GM21737 (cell line): Measurements from ENCODE around the gene NUDT3.
"Not testable (repeated sequence)": the region's sequence is repeated elsewhere in the genome, so short reads cannot be mapped to it uniquely, and the experiment has no call there.

Experiments
- ATAC-seq: cut with Tn5 transposase; IDR thresholded peaks from one replicate; pipeline ENCODE4 v1.9.1; 2021; ENCODE audit warnings: mild to moderate bottlenecking, moderate library complexity; ENCODE audit not compliant: unreplicated experiment

Gene NUDT3

DNA sequence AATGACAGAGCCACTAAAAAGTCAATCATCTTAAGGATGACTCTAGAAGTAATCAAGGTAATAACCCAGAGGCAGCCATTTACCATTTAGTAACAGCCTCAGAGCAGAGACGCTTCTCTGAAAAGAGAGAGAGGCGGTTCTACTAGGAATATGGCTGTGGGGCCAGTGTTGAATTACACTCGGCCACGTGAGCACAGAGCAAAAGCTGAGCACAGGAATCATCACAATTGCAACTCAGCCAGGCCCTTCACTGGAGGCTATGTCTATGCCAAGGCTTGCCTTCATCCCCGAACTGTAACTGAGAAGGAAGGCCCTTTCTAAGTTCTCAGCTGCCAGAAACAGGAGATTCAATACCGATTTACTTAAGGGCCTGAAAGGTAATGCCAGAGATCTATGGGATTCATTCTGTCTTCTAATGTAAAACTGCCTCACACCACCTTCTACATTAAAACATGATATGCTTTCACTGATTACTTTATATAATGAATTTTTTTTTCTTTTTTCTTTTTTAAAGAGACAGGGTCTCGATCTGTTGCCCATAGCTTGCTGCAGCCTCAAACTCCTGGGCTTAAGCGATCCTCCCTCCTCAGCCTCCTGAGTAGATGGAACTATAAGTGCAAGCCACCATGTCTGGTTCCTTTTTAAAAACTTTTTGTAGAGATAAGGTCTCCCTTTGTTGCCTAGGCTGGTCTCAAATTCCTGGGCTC lies 67.6 kb downstream of the NUDT3 start:
- no peak for ATAC-seq

DNA sequence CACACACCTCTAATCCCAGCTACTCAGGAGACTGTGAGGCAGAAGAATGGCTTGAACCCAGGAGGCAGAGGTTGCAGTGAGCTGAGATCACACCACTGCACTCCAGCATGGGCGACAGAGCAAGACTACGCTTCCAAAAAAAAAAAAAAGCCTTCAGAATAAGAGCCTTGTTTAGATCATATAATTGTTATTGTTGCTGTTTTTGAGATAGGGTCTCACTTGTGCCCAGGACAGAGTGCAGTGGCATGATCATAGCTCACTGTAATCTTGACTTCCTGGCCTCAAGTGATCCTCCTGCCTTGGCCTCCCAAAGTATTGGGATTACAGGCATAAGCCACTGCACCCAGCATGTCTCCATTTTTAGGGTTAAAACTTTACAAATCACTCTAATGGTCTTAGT lies 68.2 kb downstream of the NUDT3 start:
- ATAC-seq, result not testable (repeated sequence)

DNA sequence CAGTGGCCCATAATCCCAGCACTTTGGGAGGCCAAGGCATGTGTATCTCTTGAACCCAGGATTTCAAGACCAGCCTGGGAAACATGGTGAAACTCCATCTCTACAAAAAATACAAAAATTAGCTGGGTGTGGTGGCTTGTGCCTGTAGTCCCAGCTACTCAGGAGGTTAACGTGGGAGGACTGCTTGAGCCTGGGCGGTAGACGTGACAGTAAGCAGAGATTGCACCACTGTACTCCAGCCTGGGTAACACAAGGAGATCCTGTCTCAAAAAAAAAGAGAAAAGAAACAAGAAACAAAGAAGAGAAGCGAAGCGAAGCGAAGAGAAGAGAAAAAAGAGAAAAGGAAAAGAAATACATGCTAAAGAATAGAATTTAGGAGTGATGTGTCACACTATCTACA lies 69.2 kb downstream of the NUDT3 start:
- no peak for ATAC-seq

DNA sequence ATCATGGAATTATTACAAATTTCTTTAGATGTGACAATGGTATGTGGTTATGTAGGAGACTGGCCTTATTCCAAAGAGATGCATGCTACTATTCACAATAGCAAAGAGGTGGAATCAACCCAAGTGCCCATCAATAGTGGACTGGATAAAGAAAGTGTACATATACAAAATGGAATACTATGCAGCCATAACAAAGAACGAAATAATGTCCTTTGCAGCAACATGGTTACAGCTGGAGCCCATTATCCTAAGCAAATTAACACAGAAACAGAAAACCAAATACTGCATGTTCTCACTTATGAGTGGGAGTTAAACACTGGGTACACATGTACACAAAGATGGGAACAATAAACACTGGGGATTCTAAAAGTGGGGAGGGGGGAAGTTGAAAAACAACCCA lies 69.7 kb downstream of the NUDT3 start:
- ATAC-seq, result no peak

DNA sequence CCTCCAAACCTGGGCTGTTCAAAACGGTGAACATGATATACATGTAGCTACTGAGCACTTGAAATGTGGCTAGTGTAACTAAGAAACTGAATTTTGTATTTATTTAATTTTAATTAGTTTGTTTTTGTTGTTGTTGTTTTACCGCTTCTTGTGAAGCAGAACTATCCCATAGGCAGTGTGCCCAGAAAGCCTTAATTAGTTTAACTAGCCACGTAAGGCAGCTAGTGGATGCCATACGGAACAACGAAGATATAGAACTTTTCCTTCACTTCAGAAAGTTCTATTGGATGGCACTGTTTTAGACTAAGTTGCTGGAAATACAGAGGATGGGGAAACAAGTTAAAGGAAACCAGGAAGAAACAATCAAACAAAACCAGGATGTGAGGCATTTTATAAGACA lies 70.6 kb downstream of the NUDT3 start:
- no peak for ATAC-seq

DNA sequence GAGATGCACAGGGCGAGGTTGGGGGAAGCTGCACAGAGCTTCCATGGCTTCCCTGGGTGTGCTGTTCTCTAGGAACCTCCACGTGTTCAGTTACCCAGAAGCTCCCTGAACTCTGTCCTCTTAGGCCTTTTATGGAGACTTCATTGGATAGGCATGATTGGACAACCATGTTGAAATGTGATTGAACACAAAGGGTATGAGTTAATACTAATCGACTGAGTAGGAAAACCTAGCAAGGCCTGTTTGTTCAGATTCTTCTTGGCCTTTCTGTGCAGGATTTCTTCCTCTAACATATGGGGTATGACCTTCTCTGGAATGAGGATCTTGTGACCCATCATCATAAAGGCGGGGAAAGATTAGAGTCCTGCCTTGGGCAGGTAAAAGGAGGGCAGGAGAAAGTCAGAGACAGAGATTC lies 73.0 kb downstream of the NUDT3 start:
- no peak for ATAC-seq

DNA sequence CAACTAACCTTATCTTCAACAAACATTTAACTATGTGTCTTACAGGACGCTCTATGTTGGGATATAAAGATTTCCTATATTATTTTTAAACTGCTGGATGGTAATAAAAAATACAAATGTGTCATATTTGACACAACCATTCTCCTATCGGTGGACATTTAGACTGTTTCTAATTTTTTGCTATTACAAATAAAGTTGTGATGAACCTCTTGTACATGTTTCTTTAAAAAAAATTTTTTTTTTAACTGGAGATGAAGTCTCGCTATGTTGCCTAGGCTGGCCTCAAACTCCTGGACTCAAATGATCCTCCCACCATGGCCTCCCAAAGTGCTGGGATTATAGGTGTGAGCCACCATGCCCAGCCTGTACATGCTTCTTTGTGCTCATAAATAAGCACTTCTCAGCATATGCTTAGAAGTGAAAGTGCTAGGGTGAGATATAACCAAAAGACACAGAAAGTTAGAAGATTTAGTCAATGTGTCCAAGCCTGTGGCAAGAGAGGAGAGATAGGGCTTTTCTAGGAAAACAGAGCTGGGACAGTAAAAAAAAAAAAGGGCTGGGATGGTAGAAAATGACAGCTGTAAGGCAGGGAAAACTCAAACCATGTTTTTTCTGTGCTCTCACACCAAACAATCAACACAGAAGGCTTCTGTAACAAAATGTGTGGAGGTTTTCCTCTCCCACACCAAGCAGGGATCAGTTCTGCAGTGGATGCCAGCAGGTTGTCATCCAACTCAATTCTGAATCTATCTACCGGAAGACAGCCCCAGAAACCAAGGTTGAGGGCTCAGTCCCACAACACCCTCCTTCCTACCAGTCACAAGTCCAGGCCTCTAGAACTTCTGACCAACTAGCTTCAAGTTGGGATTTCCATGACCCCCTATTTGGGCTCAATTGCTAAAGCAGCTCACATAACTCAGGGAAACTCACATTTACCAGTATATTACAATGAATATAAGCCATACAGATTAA lies 73.7 kb downstream of the NUDT3 start:
- ATAC-seq, result no peak

DNA sequence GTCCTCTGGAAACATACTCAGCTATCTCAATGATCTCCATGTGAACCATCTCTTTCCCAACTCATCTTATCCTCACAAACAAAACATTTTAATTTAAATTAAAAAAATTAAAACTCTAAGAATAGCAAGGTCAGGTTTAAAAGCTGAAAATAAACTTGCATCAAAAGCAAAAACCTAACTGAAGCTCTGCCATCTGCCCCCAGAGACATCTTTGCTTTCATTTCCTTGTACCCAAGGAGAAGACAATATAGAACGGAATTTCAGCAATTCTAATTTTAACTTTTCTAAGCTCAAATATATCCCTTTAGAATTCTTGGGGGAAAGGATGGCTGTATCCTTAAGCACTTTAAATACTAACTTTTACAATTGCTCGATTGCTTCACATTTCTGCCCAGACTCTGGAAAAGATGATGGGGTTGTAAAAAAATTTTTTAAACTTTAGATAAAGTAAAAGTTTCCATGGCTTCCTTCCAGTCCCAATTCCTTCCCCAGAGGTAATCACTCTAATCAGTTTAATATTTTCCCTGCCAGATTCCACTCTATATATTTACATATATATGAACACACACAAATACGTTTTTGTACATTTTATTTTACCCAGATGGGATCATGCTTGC lies 74.5 kb downstream of the NUDT3 start:
- no peak for ATAC-seq

DNA sequence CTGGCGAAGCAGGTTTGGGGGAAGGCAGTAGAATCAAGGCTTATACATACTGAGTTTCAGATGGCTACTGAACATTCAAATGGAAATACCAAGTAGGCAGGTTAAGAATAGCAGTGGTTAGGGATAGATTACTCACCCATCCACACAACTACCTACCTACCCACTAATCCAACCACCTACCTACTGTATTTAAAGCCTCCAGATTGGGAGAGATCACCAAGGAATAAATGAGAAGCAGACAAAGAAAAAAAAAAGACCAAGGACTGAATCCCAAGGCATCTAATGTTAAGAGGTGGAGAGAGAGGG lies 75.3 kb downstream of the NUDT3 start:
- no peak for ATAC-seq

DNA sequence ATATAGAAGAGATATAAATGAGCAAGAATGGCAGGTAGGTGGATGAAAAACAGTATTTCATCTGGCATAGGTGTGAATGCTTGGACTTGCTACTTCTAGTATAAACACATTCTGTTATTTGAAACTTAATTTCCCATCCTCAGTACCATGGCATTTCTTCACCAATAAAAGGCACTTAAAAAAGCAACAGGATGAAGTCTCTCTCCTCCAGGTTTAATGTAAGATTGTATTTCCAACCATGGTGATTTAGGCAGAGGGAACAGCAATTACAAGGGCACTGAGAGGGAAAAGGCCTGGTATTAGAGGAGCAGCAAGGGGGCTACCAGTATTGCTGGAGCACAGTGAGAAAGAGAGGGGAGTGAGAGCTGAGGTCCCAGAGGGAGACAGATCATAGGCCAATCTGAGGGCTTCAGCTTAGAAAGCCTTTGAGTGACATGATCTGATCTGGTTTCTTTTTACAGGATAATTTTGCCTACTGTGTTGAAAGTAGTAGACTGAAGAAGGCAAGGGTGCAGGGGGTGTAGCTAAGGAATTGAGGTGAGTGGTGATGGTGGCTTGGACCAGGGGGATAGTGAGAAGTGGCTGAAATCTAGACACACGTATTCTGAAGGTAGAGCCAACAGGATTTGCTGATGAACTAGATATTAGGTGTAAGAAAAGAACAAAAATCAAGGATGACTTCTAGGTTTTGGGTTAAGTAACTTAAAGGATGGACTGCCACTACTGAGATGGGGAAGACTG lies 75.9 kb downstream of the NUDT3 start:
- ATAC-seq, result no peak

DNA sequence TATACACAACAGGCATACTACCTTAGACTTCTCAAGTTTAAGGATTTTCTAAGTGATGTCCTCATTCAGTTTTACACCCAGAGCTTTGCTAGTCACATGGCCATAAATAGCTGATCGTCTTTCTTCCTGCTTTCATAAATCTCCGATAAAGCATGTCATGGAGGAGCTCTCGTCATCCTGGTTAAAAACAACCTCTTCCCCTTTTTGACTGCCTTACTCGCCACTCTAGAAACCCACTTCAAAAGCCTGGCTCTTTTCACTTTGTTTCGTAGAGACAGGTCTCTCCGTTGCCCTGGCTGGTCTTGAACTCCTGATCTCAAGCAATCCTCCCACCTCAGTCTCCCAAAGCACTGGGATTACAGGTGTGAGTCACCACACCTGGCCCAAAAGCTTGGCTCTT lies 76.7 kb downstream of the NUDT3 start:
- ATAC-seq, result no peak

DNA sequence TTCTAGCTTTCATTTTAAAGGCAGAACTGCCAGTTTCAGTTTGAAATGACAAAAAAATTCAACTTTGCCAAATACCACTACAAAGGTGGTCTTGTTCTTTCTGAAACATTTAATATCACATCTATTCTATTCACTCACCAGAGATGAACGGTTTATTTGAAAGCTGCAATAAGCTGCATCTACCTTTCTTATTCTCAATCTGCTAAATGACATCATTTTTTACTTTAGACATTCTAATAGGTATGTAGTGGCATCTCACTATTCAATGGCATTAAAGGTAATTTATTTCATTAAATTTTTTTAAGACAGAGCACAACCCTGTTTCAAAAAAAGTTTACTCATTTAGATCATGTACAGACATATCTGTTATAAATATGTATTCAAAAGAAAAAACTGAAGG lies 77.2 kb downstream of the NUDT3 start:
- ATAC-seq, result no peak

DNA sequence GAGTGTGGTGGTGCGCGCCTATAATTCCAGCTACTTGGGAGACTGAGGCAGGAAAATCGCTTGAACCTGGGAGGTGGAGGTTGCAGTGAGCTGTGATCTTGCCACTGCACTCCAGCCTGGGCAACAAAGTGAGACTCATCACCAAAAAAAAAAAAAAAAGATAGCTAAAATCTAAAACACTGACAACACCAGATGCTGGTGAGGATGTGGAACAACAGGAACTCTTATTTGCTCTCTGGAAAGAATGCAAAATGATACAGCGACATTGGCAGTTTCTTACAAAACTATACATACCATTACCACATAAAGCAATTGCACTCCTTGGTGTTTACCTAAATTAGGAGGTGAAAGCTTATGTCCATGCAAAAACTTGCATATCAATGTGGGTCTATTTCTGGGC lies 80.2 kb downstream of the NUDT3 start:
- ATAC-seq, result no peak

DNA sequence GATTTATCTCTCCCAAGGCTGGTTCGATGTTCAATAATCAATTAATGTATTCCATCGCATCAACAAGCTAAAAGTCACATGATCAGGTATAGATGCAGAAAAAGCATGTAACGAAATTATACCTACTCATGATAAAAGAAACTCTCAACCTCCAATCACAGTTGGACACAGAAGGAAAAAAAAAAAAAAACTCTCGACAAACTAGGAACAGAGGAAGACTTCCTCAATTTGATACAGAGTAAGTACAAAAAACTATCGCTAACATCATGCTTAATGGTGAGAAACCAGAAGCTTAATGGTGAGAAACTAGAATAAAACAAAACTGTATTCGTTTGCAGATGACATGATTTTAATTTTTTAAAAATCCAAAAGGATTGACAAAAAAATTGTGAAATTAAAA lies 81.7 kb downstream of the NUDT3 start:
- no peak for ATAC-seq

DNA sequence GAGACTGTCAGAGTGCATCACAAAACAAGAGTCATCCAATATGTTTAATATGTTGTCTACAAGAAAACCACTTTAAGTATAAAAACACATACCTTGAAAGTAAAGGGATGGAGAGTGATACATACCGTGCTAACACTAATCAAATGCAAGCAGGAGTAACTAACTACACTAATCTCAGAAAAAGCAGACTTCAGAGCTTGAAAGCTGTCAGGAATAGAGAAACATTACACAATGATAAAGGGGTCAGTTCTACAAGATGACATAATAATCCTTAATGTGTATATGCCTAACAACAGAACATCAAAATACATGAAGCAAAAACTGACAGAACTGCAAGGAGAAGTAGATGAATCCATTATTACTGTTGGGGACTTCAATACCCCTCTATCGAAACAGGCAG lies 84.0 kb downstream of the NUDT3 start:
- ATAC-seq, result no peak

DNA sequence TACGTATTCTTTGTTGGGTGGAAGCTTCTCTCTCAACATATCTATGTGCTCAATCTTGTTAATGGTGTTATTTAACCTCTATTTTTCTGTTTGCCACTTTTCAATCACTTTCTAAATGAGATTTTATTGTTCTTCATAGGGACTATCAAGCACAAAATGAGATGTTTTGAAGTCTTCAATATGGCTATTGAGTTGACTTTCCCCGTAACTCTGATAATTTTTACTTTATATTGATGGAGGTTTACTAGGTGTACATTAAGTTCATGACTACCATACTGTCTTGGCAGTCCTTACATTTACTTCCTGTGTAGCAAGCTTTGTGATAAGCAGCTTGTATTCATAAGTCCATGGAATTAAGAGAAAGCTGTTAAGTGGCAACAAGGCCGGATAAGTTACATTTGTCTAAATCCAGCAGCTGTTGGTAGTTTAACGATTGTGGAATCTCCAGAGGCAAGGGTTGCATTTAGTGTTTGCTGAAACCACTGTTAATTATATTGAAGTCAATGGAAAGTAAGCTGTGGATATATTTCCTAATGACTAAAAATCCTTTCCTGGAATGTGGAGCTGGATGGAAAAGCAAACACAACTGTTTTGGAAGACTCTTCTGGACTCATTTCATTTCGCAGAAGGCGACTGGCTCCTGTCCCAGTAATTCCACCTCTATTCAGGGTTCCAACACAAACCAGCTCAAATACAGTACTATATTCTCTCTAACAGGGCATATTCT lies 86.3 kb downstream of the NUDT3 start:
- no peak for ATAC-seq

DNA sequence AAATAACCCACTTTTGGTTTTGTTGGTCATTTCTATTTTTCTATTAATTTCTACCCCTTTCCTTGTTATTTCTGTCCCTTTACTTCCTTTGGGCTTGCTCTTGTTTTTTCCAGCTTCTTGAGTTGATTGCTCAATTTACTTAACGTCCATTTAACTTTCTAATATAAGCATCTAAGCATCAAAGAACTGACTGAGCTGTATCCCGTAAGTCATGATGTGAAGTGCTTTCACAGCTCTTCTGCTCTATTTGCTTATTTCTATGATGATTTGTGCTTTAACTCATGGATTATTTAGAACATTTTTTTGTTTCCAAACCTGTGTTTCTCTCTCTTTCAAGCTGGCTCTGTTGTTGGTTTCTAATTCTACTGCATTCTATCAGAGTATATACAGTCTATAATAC lies 87.0 kb downstream of the NUDT3 start:
- no peak for ATAC-seq

DNA sequence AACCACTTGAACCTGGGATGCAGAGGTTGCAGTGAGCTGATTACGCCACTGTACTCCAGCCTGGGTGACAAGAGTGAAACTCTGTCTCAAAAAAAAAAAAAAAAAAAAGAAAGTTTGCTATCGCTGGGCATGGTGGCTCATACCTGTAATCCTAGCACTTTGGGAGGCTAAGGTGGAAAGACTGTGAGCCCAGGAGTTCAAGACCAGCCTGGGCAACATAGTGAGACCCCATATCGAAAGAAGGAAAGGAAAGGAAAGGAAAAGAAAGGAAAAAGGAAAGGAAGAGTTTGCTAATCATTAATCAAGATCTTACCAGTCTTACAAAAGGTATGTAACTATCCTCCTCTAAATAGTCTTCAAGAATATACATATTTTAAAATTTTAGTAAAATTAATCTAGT lies 88.3 kb downstream of the NUDT3 start:
- ATAC-seq, result no peak

DNA sequence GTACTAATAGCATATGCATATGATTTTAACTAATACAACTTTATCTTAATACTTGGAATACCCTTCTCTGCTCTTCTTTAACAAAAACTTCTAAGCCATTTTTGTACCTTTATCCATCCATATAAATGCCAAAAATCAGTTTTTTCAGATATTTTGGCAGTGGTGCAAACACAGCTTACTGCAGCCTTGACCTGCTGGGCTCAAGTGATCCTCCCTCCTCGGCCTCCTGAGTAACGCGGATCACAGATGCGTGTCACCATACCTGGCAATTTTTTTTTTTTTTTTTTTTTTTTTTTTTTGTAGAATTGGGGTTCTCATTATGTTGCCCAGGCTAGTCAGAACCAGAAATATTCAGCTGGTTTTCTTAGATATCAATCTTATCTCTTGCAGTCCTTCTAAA lies 89.5 kb downstream of the NUDT3 start:
- no peak for ATAC-seq

DNA sequence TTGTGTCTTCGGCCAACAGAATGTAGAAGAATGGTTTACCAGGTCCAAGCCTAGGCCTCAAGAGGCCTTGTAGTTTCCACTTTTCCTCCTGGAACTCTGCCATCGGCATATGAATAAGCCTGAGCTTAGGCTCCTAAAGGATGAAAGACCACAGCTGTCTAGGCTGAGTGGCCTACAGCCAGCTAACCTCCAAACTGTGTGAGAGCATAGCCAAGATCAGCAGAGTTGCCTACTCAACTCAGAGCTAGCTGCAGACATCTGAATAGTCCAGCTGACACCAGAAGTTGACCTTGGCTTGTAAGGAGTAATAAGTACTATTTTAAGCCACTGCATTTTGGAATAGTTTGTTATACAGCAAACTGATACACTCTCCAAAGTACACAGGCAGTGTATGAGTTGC lies 91.1 kb downstream of the NUDT3 start:
- no peak for ATAC-seq

DNA sequence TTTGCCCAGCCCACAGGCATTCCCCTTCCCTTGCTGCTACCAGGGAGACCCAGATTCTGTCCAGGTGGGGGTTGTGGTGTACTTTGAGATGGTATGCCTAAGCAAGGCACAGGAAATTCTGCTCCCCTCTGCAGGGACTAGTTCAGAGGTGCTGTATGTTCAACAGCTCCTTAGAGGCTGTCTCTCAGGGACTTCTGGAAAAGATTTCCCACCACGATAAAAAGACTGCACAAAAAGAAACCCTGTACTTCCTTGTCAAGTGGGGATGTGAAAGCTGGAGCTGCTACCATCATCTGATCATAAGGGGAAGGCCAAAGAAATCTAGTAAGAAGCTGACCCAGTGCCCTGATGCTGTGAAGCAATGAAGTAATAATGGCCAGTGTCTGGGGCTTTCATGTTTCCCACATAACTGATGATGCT lies 92.1 kb downstream of the NUDT3 start:
- ATAC-seq, result no peak
